Ecto neural progenitor cell (in vitro differentiated cells): ENCODE results near the gene WWC1.
"Not testable (repeated sequence)": the region's sequence is repeated elsewhere in the genome, so short reads cannot be mapped to it uniquely, and the experiment has no call there.

Experiments used
- DNase-seq: peaks from one replicate; pipeline ENCODE4 v3.0.0-alpha.2; 2018; ENCODE audit warnings: low spot score

Gene WWC1

DNA sequence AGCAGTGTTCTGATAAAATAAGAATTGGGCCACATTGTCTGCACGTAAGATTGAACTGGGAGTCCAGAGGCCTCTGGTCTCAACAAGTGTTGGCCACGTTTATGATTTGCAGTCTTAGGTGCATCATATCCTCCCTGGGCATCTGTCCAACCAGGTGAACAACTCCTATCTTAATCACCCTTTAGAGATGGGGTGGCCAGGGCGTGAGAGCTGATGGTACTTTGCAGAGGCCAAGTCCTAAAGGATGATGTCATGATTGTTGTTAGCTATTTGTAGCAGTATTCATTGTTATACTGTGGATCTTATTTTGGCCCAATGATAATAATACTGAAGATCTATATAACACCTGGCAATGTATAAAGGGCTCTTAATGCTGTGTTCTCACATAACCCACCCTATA lies 121.6 kb downstream of the WWC1 start:
- DNase-seq, result no peak

DNA sequence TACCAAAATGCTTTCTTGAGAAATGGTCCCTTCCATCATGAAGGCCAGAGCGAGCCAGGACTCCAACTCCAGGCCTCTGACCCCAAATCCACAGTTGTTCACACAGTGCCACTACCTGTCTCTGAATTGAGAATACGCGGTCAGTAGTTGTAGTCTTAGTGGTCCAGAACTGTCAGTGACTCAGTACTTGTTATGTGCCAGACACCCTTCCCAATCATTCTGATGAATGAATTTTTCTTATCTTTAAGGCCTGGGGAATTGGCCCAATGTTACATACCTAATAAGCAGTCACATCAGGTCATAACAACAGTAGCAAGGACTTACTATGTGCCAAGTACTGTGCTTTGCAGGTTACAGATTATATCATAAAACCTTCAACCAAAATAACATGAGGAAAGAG lies 122.2 kb downstream of the WWC1 start:
- DNase-seq, result no peak

DNA sequence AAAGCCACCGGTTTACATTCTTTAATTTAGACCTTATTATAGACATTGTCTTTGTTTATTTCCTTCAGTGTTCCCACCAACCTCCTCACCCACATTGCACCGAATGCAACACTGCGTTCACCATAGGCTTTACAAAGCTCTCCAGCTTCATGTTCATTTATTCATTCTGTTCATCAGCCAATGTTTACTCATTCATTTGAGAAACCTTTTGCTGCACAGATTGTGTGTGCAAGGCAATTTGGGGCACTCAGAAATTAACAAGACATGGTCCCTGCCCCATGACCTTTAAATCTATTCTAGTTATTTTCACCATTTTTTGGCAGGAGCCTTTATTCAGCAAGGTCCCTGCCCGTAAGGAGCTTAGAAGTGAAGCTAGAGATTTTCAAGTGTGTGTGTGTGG lies 124.0 kb downstream of the WWC1 start:
- no peak for DNase-seq

DNA sequence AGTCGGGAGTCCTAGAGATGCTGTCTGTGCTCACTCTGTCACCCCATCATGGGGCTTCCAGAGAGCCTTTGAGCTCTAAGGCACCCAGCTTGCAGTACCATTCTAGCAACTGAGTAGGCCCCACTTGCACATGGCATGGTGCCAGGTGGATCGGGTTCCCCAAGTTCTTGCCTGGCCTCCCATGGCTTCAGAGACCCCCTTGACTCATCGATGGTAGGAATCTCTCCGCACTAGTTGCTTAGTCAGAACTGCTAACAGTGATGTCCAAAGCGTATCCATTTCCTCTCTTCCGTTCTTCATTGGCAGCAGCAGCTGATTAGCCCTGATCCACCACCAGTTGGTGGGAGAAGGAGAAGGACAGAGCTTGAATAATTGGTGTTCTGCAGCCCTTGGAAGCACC lies 124.5 kb downstream of the WWC1 start:
- no peak for DNase-seq

DNA sequence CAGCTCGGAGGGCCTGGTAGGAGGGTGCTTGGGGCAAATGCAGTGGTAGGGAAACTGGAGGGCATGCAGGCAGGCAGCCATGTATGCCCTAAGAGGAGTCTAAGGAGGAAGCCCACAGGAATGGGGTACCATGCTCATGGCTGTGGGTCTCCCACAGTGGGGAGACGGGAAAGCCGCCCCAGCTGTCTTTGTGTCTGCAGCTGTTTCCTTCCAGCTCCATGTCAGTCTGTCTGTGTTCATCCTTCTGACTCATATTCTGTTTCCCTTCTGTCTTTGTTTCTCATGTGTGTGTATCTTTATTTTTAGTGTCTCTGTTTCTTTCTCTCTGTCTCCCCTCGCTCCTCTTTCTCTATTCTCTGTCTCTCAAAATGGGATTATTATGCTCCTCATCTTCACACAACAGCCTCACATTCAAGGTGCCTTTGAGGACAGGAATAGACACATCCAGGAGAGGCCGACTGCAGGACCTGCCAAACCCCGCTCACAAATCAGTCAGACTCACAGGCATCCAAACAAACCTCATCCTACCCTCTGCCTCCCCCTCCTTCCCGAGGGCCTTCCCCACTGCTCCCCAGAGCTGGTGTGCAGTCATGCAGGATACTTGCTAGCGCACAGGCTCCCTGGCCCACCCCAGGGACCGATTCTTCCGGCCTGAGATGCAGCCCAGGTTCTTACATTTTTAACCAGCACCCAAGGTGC lies 126.4 kb downstream of the WWC1 start:
- DNase-seq, result no peak

DNA sequence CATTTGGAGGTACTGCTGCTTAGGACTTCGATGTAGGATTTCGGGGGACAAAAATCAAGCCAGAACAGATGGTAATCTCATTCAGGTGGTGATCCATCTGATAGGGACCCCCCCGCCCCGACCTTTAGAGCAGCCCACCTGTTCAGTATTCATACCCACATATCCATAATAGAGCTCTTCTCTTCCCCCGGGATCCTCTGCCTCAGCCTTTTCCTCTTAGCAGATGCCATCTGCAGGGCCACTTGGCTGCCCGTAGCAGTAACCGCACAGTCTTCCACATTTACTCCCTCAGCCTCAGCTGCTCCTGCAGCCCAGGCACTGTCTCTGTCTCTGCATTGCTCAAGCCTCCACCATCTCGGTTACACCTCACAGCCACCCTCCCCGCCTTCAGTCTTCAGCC lies 129.0 kb downstream of the WWC1 start:
- DNase-seq, result no peak

DNA sequence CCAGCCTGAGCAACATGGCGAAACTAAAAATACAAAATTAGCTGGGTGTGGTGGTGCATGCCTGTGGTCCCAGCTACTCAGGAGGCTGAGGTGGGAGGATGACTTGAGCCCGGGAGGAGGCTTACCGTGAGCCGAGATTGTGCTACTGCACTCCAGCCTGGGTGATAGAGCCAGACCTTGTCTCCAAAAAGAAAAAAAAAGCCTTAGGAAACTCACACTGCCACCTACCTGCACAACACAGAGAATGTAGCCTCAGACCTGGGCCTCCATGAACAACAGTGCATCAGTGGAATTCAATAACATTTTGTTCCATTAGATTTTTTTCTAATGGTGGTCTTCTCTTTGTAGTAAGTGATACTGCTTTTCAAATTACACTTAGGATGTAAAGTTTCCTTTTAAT lies 131.0 kb downstream of the WWC1 start:
- DNase-seq, result no peak

DNA sequence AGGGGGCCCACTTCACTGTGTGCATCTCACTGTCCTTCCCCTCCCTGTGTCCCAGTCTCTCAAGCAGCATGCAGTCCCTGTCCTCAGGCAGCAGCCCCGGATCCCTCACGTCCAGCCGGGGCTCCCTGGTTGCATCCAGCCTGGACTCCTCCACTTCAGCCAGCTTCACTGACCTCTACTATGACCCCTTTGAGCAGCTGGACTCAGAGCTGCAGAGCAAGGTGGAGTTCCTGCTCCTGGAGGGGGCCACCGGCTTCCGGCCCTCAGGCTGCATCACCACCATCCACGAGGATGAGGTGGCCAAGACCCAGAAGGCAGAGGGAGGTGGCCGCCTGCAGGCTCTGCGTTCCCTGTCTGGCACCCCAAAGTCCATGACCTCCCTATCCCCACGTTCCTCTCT lies 132.0 kb downstream of the WWC1 start:
- no peak for DNase-seq

DNA sequence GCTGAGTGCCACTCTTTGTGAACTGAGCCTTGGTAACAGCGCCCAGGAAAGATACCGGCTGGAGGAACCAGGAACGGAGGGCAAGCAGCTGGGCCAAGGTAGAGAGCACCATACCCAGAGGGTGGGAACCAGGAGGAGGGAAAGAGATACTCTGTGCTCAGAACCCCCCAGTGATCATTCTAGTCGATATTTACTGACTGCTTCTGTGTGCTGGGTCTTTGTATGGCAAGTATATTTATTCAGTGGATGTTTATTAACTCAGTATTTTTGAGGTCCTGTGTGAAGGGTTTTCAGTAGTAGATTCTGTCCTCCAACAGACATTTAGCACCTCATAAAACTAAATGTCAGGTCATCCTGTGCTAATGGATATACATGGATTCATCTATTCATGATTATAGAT lies 132.5 kb downstream of the WWC1 start:
- DNase-seq, result no peak

DNA sequence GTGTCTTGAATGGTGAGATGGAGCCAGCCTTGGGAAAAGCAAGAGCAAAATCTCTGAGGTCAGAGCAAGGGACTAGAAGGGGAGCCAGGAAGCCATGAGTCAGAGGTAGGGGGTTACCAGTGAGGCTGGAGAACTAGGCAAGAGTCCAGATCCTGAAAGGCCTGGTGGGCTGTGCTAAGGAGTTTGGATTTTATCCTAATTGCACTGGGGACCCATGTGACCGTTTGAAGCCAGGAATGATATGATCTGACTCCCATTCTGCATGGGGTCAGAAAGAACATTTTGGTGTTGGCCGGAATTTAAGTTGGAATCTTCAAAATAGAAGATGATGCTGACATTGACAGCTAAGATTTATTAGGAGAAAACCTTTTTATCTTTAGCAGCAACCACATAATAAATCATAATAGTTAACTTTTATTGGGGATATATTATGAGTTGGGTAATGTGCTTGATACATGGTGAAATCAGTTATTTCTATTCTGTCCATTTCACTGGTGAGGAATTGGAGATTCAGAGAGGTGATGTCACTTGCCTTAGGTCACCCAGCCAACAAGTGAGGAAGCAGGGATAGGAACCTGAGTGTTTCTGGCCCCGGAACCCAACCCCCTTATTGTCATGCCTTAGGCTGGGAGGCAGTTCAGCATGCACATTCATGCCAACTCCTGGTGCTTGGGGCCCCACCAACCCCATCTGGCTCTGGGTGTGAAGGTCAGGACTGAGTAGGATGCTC lies 133.3 kb downstream of the WWC1 start:
- DNase-seq, result no peak

DNA sequence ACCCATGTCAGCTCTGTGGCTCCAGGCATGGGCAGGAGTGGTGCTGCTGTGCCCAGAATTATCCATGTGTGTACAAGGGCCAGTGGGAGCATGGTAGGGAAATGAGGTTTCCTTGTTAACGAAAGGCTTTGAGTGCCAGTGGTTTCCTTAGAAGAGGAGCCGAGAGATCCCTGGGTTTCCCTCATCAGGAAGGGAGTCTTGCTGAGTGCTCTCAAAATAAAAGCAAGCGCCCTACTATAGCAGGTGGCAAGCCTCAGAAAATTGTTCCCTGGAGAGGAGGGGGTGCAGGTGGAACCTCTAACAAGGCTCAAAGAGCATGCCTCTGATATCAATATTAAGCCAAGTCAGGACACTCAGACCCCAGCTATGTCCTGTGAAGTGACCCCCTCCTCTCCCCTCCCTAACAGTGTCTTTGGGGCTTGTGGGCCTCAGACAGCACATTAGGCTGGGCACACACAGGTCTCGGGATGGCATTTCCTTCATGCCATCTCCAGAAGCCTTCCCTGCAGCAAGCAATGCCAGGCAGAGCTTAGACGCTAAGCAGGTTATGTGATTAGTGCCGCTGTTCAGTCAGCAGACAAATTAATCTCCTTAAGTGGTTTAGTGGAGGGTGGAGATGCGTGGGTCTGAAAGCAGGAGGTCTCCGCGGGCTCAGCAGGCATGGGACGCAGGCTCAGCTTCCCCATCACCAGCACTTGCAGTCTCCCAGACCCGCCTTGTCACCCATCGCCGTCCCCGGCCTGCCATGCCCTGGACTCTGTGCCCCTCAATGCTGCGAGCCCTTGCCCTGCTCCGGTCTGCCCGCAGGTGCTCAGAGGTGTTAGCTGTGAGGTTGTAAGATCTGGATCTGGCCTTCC lies 134.8 kb downstream of the WWC1 start:
- no peak for DNase-seq

DNA sequence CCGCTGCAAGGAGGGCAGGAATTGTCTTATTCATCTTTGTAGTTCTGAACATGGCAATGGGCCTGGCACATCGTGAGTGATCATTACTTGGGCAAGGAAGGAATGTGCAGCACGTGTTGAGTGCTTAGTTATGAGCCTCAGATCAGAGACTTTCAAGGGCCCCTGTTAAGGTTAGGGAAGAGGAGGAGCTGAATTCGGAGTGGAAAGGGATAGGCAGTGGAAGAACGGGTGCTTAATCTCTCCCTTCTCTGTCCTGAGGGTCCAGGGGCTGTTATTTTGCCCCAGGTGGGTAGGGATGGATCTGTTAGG lies 135.4 kb downstream of the WWC1 start:
- DNase-seq, result no peak

DNA sequence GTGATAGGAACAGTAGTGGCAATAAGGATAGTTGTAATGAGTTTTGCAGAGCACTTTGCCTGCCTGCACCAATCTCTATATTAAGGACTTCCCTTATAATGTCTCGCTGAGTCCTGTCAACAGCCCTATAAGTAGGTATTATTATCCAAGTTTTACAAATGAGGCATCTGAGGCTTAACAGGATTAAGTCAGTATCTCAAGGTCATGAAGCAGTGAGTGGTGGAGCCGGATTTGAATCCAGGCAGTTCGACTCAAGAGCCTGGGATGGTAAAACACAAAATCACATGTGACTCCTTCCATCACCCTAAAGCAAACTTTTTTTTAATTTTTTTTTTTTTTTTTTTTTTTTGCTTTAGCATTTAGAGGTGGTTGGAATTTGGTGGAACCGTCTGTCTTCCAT lies 135.8 kb downstream of the WWC1 start:
- no peak for DNase-seq

DNA sequence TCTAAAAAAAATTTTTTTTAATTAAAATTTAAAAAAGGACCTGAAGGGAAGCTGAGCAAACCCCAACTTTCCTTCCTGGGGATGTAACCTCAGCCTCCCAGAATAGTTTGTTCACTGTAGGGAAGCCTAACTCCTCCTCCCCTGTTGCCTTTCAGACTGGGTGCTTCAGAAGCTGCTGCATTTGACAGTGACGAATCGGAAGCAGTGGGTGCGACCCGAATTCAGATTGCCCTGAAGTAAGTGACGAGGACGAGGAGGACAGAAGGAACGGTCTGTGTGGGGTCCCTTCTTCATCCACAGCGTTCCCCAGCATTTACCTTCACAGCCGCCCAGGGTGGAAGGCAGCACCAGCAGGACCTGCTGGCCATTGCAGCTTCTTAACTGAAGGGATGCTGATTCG lies 137.1 kb downstream of the WWC1 start:
- DNase-seq, result no peak

DNA sequence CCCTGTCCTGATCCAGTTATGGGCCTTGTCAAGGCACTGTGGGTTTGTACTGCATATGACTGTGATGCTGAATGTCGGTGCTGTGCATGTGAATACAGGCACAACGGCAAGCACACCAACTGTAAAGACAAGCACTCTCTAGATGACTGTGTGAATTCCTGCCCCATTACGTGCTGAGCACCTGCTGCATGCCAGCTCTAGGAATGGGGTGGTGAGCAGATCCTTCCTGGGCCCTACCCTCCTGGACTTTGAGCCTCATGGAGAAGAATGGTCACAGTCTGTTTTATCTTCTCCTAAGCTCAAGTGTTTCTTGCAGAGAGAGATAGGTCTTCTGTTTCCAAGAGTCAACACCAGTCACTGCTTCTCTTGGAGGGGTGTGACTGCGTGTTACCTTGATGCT lies 138.9 kb downstream of the WWC1 start:
- DNase-seq, result no peak

DNA sequence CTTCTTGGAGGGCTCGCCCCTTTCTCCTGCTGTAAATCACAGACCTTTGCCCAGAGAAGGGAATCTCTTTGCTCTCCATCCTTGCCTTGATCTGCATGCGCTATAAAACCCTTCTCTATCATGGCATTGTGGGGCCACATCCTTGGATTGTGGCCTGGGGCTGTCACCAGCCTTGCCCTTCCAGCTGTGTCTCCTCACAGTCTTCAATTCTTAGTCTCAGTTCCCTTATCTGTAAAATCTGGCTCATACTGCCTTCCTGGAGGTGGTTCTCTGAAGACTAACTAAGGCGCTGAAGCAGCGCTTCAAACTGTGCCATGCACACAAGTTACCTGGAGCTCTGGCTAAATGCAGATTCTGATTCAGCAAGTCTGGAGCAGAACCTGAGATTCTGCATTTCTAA lies 141.5 kb downstream of the WWC1 start:
- DNase-seq, result no peak

DNA sequence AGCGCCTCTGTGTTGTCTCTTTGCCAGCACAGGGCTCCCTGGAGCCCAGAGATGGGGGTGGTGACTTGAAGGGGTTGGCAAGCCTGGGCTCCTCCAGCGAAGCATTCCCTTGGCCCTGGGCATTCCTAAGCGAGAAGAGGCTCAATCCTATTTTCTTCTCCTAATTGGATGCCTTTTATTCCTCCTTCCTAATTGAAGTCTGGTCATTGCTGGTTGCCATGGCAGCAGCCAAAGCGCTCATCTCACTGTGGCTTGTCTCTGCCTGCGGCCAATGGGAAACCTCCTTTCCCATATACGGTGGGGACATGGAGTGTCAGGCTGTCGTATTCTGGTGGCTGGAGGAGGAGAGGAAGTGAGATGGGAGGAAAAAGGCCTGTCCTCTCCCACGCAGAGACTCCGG lies 142.6 kb downstream of the WWC1 start:
- DNase-seq, result peak; percentile 63

DNA sequence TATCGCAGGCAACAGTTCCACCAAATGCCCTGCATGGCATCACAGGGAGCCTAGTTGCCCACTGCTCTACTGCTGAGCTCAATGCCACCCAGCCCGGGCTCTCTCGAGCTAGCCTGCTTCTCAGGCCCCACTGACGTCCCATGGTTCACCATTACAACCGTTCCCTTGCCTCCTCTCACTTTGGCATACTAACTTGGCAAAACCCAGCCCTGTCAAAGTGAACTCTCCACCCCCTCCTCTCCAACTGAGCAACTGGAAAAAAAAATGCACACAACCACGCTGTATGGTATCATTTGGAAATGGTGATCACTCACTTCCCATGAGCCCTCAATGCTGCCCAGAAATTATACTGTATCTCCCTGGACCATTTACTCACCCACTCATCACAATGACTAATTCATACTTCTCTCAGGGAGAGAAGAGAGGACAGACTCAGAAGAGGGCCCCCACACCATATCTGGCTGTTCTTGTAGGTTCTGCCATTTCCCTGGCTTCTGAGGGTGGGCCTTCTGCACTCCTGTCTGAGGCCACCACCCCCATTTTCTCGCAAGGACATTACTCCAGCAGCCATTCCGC lies 143.4 kb downstream of the WWC1 start:
- no peak for DNase-seq

DNA sequence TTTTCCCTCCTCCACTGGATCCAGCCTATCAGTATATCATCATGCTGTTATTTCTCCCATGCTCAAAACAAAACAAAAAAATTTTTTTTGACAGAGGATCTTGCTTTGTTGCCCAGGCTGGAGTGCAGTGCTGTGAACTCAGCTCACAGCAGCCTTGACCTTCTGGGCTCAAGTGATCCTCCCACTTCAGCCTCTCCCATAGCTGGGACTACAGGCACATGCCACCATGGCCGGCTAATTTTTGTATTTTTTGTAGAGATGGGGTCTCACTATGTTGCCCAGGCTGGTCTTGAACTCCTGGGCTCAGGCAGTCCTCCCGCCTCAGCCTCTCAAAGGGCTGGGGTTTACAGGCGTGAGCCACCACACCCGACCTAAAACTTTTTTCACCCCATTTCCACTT lies 143.9 kb downstream of the WWC1 start:
- DNase-seq, result not testable (repeated sequence)

DNA sequence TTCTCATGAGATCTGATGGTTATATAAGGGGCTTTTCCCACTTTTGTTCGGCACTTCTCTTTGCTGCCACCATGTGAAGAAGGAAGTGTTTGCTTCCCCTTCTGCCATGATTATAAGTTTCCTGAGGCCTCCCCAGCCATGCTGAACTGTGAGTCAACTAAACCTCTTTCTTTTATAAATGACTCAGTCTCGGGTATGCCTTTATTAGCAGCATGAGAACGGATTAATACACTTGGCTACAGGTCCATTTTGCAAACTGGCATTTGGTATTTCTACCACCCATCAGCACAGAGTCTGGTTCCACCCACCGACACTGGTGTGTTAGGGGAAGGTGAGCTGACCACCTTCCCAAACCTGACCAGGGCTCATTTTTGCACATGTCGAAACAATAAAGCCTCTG lies 146.9 kb downstream of the WWC1 start:
- no peak for DNase-seq

DNA sequence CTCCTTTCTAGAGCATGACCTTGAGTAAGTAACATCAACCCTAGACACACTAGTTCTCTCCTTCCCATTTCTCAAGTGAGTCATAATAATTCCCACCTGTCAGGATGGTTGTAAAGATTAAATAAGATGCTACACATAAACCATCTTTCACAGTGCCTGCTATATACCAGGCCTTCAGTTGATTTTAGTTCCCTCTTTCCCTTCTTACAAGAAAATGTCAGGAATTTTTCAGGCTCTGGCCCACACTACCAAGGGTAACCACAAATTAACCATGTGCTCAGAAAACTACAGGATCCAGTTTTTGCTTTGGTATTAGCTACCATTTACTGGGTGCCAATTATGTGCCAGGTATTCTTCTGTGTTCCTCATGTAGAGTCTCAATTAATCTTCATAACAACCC lies 152.1 kb downstream of the WWC1 start:
- DNase-seq, result no peak

DNA sequence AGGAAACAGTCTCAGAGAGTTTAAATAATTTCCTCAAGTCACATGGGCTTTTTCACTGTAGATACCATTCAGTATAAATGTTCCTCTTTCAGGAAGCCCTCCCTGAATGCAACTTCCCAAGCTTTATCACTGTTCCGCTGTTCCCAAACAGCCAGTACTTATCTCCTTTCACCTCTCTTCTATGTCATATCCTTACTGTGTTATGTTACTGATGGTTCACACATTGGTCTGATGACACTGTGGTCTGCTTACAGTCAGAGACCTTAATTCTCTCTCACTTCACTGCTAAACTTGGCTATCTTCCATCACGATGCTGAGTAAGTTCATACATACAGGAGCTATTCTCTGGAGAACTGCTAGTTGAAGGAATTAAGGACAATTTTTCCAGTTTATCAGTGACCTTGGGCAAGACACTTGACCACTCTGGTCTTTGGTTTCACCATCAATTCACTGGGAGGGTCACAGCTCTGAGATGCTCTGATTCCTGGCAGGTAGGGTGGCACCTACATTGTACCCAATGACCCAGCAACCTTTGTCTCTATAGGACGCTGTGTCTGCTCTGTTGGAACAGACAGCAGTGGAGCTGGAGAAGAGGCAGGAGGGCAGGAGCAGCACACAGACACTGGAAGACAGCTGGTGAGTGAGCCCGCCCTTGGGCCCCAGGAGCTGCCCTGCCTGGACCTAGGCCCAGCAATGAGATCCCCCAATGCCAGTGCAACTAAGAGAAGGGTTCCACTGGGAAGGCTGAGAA lies 152.7 kb downstream of the WWC1 start:
- no peak for DNase-seq
